PFSK-1 (cell line): ENCODE data around the gene GTPBP4.

Experiments used
- FOXP2 ChIP-seq: optimal IDR thresholded peaks from 2 replicates; pipeline ENCODE3; 2011; ENCODE audit warnings: borderline replicate concordance, control low read depth, inconsistent platforms; ENCODE audit not compliant: insufficient read depth; ENCODE audit errors: extremely low read length, extremely low read depth
- POLR2AphosphoS5 ChIP-seq: IDR thresholded peaks from 2 replicates; pipeline ENCODE4 v1.6.1; 2012; ENCODE audit warnings: low read depth, mild to moderate bottlenecking, control low read depth, low read length, moderate library complexity
- REST ChIP-seq, 2 experiments: IDR thresholded peaks; 2 replicates each; pipeline versions ENCODE4 v1.6.1 to v1.8.0; 2011 to 2012; ENCODE audit warnings: low read depth in 2 of 2, low read length in 2 of 2, control low read depth in 1 of 2, inconsistent platforms in 1 of 2, mild to moderate bottlenecking in 1 of 2, moderate library complexity in 1 of 2; ENCODE audit not compliant: insufficient read depth in 1 of 2
- SIN3A ChIP-seq: IDR thresholded peaks from 2 replicates; pipeline ENCODE4 v1.6.1; 2012; ENCODE audit warnings: mild to moderate bottlenecking, low read length, moderate library complexity, borderline replicate concordance; ENCODE audit not compliant: insufficient read depth
- TAF1 ChIP-seq: IDR thresholded peaks from 2 replicates; pipeline ENCODE4 v1.6.1; 2012; ENCODE audit warnings: low read length, control low read depth, borderline replicate concordance; ENCODE audit not compliant: insufficient read depth

Gene GTPBP4

DNA sequence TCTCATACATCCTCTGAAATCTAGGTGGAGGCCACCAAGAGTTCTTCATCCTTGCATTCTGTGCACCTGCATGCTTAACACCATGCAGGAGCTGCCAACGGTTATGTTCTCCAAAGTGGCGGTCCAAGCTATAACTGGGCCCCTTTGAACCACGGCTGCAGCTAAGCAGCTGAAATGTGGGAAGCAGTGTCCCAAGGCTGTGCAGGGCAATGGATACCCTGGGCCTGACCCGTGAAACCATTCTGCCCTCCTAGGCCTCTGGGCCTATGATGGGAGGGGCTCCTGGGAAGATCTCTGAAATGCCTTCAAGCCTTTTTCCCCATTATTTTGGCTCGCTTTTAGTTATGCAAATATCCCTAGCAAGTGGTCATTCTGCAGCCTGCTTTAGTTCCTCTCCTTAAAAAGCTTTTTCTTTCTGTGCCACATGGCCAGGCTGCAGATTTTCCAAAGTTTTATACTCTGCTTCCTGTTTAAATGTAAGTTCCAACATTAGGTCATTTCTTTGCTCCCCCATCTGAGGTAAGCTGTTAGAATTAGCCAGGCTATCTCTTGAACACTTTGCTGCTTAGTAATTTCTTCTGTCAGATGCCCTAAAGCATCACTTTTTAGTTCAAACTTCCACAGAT, 7.7 kb upstream of the GTPBP4 start:
- TF ChIP-seq TAF1 (no peak), FOXP2 (no peak), POLR2AphosphoS5 (no peak), REST (IDR thresholded peaks at IDR 0.05; ENCODE audit: insufficient read depth in 1 of 2, low read depth in 2 of 2, low read length in 2 of 2) (no peak), SIN3A (no peak)

- TF ChIP-seq FOXP2 (no peak), SIN3A (no peak), POLR2AphosphoS5 (no peak), REST (IDR thresholded peaks at IDR 0.05; ENCODE audit: insufficient read depth in 1 of 2, low read depth in 2 of 2, low read length in 2 of 2) (no peak), TAF1 (no peak)
Measured at GRCh38 chr10:983401-983800, 4.8 kb upstream of the GTPBP4 start.

GRCh38 chr10:983971-984655, 4.1 kb upstream of the GTPBP4 start:
- TF ChIP-seq SIN3A (no peak), REST (IDR thresholded peaks at IDR 0.05; ENCODE audit: insufficient read depth in 1 of 2, low read depth in 2 of 2, low read length in 2 of 2) (no peak), TAF1 (no peak), FOXP2 (no peak), POLR2AphosphoS5 (no peak)

GRCh38 chr10:985361-985760, 2.9 kb upstream of the GTPBP4 start:
- TF ChIP-seq FOXP2 (no peak), REST (IDR thresholded peaks at IDR 0.05; ENCODE audit: insufficient read depth in 1 of 2, low read depth in 2 of 2, low read length in 2 of 2) (no peak), SIN3A (no peak), TAF1 (no peak)
